Measurements from ENCODE around the gene EEF2K. TPM values are rescaled to one million over a fixed set of nuclear protein-coding genes. Genes with fewer than 3 reads are reported as not detected.

EEF2K gene
- total RNA-seq, 2 donors from 2014 or later = 9.8 to 15.8 TPM

DNA sequence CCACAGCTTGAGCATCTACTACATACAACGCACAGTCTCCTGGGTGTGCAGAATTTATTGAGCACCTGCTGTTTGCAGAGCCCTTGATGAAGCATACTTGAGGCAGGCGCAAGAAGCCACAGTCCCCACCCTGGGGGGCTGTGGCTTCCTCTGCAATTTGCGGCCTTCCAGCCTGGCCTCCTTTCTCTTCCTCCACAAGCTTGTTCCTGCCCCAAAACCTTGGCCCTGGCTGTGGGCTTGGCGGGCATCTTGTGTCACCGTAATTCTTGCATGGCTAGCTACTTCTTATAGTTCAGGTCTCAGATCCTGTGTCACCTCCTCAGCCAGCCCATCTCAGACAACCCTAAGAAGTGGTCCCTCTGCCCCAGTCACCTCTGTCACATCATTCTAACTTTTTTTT lies 47.2 kb downstream of the EEF2K start:
- Mint-ChIP-seq H3K4me3 (no peak overlapping the region), H3K36me3 (ENCODE audit: low read depth) (peaks cover 51% of the 10 kb centered on the region), H3K27me3 (ENCODE audit: insufficient read depth) (no peaks in the 10 kb centered on the region), H3K4me1 (no peaks in the 10 kb centered on the region), H3K27ac (no peak overlapping the region), H3K9me3 (peaks cover 8% of the 10 kb centered on the region)
- H3K9ac ChIP-seq (ENCODE audit: extremely low read depth, low read length, poor library complexity, severe bottlenecking) = no peak overlapping the region
- H3K27me3 ChIP-seq (ENCODE audit: control insufficient read depth, insufficient read depth, low read length, poor library complexity, severe bottlenecking) = no peaks in the 10 kb centered on the region
- H3K4me1 ChIP-seq (ENCODE audit: control insufficient read depth, insufficient read depth, low read length) = no peaks in the 10 kb centered on the region
- TF ChIP-seq, protein P1, sequence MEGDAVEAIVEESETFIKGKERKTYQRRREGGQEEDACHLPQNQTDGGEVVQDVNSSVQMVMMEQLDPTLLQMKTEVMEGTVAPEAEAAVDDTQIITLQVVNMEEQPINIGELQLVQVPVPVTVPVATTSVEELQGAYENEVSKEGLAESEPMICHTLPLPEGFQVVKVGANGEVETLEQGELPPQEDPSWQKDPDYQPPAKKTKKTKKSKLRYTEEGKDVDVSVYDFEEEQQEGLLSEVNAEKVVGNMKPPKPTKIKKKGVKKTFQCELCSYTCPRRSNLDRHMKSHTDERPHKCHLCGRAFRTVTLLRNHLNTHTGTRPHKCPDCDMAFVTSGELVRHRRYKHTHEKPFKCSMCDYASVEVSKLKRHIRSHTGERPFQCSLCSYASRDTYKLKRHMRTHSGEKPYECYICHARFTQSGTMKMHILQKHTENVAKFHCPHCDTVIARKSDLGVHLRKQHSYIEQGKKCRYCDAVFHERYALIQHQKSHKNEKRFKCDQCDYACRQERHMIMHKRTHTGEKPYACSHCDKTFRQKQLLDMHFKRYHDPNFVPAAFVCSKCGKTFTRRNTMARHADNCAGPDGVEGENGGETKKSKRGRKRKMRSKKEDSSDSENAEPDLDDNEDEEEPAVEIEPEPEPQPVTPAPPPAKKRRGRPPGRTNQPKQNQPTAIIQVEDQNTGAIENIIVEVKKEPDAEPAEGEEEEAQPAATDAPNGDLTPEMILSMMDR (conservative IDR thresholded peaks at IDR 0.05) = no peak
- WGBS, 2 experiments (ENCODE audit: insufficient coverage in 1 of 2, insufficient read length in 1 of 2) = 93% methylated on average over 5 of the region's 5 CpGs
- DNase-seq = no peak
- peaks cover 7% of the 10 kb centered on the region for H3K9me3 ChIP-seq (ENCODE audit: control insufficient read depth, low read length)
- no peak overlapping the region for H3K27ac ChIP-seq (ENCODE audit: low read depth, low read length)
- H3K36me3 ChIP-seq (ENCODE audit: control insufficient read depth, insufficient read depth, low read length) = peaks cover 7% of the 10 kb centered on the region
- H3K4me3 ChIP-seq (ENCODE audit: low read length) = no peak overlapping the region

GRCh38 chr16:22255335-22255734 lies 49.3 kb downstream of the EEF2K start:
- peaks cover 14% of the 10 kb centered on the region for H3K36me3 ChIP-seq (ENCODE audit: control insufficient read depth, insufficient read depth, low read length)
- WGBS, 2 experiments (ENCODE audit: insufficient coverage in 1 of 2, insufficient read length in 1 of 2) = 96% methylated on average over 1 of the region's 1 CpG; no CpG with 5 or more reads in 1 of the 2 experiments
- H3K27ac ChIP-seq (ENCODE audit: low read depth, low read length) = no peak overlapping the region
- Mint-ChIP-seq H3K4me3 (no peak overlapping the region), H3K36me3 (ENCODE audit: low read depth) (peaks cover 58% of the 10 kb centered on the region), H3K27ac (no peak overlapping the region), H3K4me1 (no peaks in the 10 kb centered on the region), H3K27me3 (ENCODE audit: insufficient read depth) (no peaks in the 10 kb centered on the region), H3K9me3 (peaks cover 8% of the 10 kb centered on the region)
- H3K27me3 ChIP-seq (ENCODE audit: control insufficient read depth, insufficient read depth, low read length, poor library complexity, severe bottlenecking) = no peaks in the 10 kb centered on the region
- H3K9ac ChIP-seq (ENCODE audit: extremely low read depth, low read length, poor library complexity, severe bottlenecking) = no peak overlapping the region
- no peak overlapping the region for H3K4me3 ChIP-seq (ENCODE audit: low read length)
- H3K4me1 ChIP-seq (ENCODE audit: control insufficient read depth, insufficient read depth, low read length) = no peaks in the 10 kb centered on the region
- peaks cover 7% of the 10 kb centered on the region for H3K9me3 ChIP-seq (ENCODE audit: control insufficient read depth, low read length)
- TF ChIP-seq, protein P1 (conservative IDR thresholded peaks at IDR 0.05) = no peak
- DNase-seq = no peak

GRCh38 chr16:22257440-22257839 lies 51.4 kb downstream of the EEF2K start:
- H3K27ac ChIP-seq (ENCODE audit: low read depth, low read length) = no peak overlapping the region
- 90 to 94% methylated on average over 13 of the region's 13 CpGs for WGBS, 2 experiments (ENCODE audit: insufficient coverage in 1 of 2, insufficient read length in 1 of 2)
- Mint-ChIP-seq H3K9me3 (peaks cover 8% of the 10 kb centered on the region), H3K4me3 (no peak overlapping the region), H3K27me3 (ENCODE audit: insufficient read depth) (no peaks in the 10 kb centered on the region), H3K36me3 (ENCODE audit: low read depth) (peaks cover 51% of the 10 kb centered on the region), H3K4me1 (no peaks in the 10 kb centered on the region), H3K27ac (no peak overlapping the region)
- H3K4me1 ChIP-seq (ENCODE audit: control insufficient read depth, insufficient read depth, low read length) = no peaks in the 10 kb centered on the region
- no peaks in the 10 kb centered on the region for H3K27me3 ChIP-seq (ENCODE audit: control insufficient read depth, insufficient read depth, low read length, poor library complexity, severe bottlenecking)
- H3K36me3 ChIP-seq (ENCODE audit: control insufficient read depth, insufficient read depth, low read length) = peaks cover 11% of the 10 kb centered on the region
- peak; percentile 58 for DNase-seq
- no peak overlapping the region for H3K4me3 ChIP-seq (ENCODE audit: low read length)
- peaks cover 7% of the 10 kb centered on the region for H3K9me3 ChIP-seq (ENCODE audit: control insufficient read depth, low read length)
- TF ChIP-seq, protein P1 (conservative IDR thresholded peaks at IDR 0.05) = no peak
- no peak overlapping the region for H3K9ac ChIP-seq (ENCODE audit: extremely low read depth, low read length, poor library complexity, severe bottlenecking)

Measured in endodermal cell (in vitro differentiated cells).